Breast epithelium (tissue), 4 donors: ENCODE results near the gene FHIT. TPM values are rescaled to one million over a fixed set of nuclear protein-coding genes. Genes with fewer than 3 reads are reported as not detected.

Experiments
- DNase-seq, 2 donors: peaks; one replicate each; pipeline ENCODE4 v3.0.0-alpha.2; 2019; ENCODE audit warnings: low spot score in 2 of 2
- H3K27ac ChIP-seq, 2 donors: fragments of 200-600 bp; sonication (generic) in 1 of 2; one replicate each; pipeline ENCODE4 v1.5.1; 2016 to 2019; ENCODE audit warnings: mild to moderate bottlenecking in 1 of 2
- H3K27me3 ChIP-seq, 2 donors: fragments of 200-600 bp; sonication (generic) in 1 of 2; one replicate each; pipeline versions ENCODE4 v1.5.1 to v1.6.0; 2017 to 2019; ENCODE audit warnings: control low read depth in 1 of 2, mild to moderate bottlenecking in 1 of 2
- H3K36me3 ChIP-seq: fragments of 200-600 bp; one replicate; pipeline ENCODE4 v1.5.1; 2019
- H3K4me1 ChIP-seq, 2 donors: fragments of 200-600 bp; sonication (generic); one replicate each; pipeline ENCODE4 v1.5.1; 2016 to 2019; ENCODE audit warnings: control low read depth in 1 of 2
- H3K4me3 ChIP-seq, 3 donors: fragments of 200-600 bp; sonication (generic); 1 replicate in 2 of 3; 2 replicates in 1 of 3; pipeline ENCODE4 v1.5.1; 2016 to 2019; ENCODE audit warnings: mild to moderate bottlenecking in 3 of 3, moderate library complexity in 2 of 3
- H3K9me3 ChIP-seq, 2 donors: fragments of 200-600 bp; sonication (generic) in 1 of 2; one replicate each; pipeline ENCODE4 v1.5.1; 2016 to 2019; ENCODE audit warnings: control low read depth in 1 of 2
- CTCF ChIP-seq, 3 donors: fragments of 450-650 bp; IDR thresholded peaks; one replicate each; pipeline ENCODE4 v1.5.1; 2016 to 2017; ENCODE audit warnings: antibody characterized with exemption in 3 of 3, mild to moderate bottlenecking in 3 of 3, moderate library complexity in 3 of 3
- POLR2A ChIP-seq: fragments of 450-650 bp; IDR thresholded peaks from one replicate; pipeline ENCODE4 v1.6.1; 2016; ENCODE audit warnings: antibody characterized with exemption, mild to moderate bottlenecking, moderate library complexity
- POLR2AphosphoS5 ChIP-seq, 3 donors: sonication (generic); formaldehyde crosslinking; IDR thresholded peaks; one replicate each; pipeline ENCODE4 v1.6.1; 2017; ENCODE audit warnings: antibody characterized with exemption in 3 of 3
- intact Hi-C: fragments of 100-400 bp; cut with DNase I; formaldehyde crosslinking; loops from one replicate; pipeline ENCODE4 v1.15.1; 2023; ENCODE audit warnings: low total_unique reads
- total RNA-seq, 3 donors: library from RNA; depleted of rRNA; stranded (reverse); fragments of >200 nt; gene quantifications; one replicate each; pipeline ENCODE4 v1.1.0, GENCODE V29; 2016

Gene FHIT
- total RNA-seq, 3 donors from 2014 or later, result 9.0 to 19.2 (median 17.7) TPM

- Histone ChIP-seq H3K9me3 (no peaks in the 10 kb centered on the region), H3K4me1 (no peaks in the 10 kb centered on the region), H3K4me3 (no peak overlapping the region), H3K36me3 (no peaks in the 10 kb centered on the region), H3K27ac (no peak overlapping the region), H3K27me3 (no peaks in the 10 kb centered on the region)
- intact Hi-C loops, result no loop called here
- TF ChIP-seq CTCF (IDR thresholded peaks at IDR 0.05) (no peak), POLR2A (no peak), POLR2AphosphoS5 (IDR thresholded peaks at IDR 0.05) (no peak)
- DNase-seq, result no peak
Observed at GRCh38 chr3:60250206-60250605, 1001.0 kb downstream of the FHIT start.

GRCh38 chr3:60246361-60246760 lies 1004.9 kb downstream of the FHIT start:
- no peak for DNase-seq

DNA sequence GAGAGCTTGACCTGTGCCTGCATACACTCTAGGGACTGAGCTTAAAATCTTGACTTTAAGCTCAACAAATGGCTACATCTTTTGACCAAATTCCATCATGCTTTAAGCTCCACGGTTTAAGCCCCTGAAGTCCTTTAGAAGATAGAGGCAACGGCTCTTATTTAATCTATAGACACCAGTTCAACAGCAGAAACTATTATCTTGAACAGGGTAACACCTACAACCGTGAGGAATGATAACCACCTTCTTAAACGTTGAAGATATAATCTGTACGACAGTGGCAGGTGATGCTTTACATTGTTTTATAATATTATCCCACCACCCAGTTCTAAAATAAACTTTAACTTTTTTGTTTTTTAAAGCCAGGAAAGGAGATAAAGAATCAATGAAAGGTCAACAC lies 1007.8 kb downstream of the FHIT start:
- Histone ChIP-seq H3K9me3 (no peaks in the 10 kb centered on the region), H3K4me3 (no peak overlapping the region), H3K27me3 (no peaks in the 10 kb centered on the region), H3K27ac (no peak overlapping the region), H3K4me1 (no peaks in the 10 kb centered on the region), H3K36me3 (no peaks in the 10 kb centered on the region)
- DNase-seq, result no peak
- TF ChIP-seq POLR2A (no peak), POLR2AphosphoS5 (IDR thresholded peaks at IDR 0.05) (no peak)
- intact Hi-C loops, result no loop called here

More at GRCh38 chr3:60246361-60246760, 1004.9 kb downstream of the FHIT start:
- no peak overlapping the region for H3K27ac ChIP-seq
- no peaks in the 10 kb centered on the region for H3K9me3 ChIP-seq
- no peaks in the 10 kb centered on the region for H3K36me3 ChIP-seq
- intact Hi-C loops, result no loop called here
- no peak overlapping the region for H3K4me3 ChIP-seq
- no peaks in the 10 kb centered on the region for H3K4me1 ChIP-seq
- H3K27me3 ChIP-seq, result no peaks in the 10 kb centered on the region
- no peak for TF ChIP-seq CTCF (IDR thresholded peaks at IDR 0.05)
- no peak for TF ChIP-seq POLR2A
- no peak for TF ChIP-seq POLR2AphosphoS5 (IDR thresholded peaks at IDR 0.05)

DNA sequence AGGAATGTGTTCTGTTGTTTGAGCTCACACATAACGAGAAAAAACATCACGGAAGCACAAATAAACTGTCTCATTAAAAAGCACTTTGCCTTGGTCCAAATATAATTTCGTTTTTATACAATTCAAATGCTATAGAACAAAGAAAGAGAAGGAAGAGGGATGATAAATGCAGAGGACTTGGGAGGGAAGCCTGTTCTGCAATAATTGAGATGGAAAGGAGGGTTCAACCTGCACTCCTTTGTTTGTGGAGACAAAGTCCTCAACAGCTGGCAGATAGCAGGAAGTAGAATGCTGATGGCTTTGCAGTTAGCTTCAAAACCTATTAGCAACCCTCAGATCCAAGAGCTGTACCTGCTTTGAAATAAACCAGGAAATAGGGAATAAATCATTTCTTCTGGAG lies 1010.8 kb downstream of the FHIT start:
- intact Hi-C loops, result no loop called here
- TF ChIP-seq POLR2A (no peak), POLR2AphosphoS5 (IDR thresholded peaks at IDR 0.05) (no peak), CTCF (IDR thresholded peaks at IDR 0.05) (no peak)
- no peak overlapping the region for H3K27ac ChIP-seq
- H3K4me3 ChIP-seq, result no peak overlapping the region
- no peak for DNase-seq
- no peaks in the 10 kb centered on the region for H3K27me3 ChIP-seq
- no peaks in the 10 kb centered on the region for H3K36me3 ChIP-seq
- no peaks in the 10 kb centered on the region for H3K4me1 ChIP-seq
- no peaks in the 10 kb centered on the region for H3K9me3 ChIP-seq

GRCh38 chr3:60238550-60238949 lies 1012.7 kb downstream of the FHIT start:
- intact Hi-C loops, result no loop called here
- H3K27me3 ChIP-seq, result no peaks in the 10 kb centered on the region
- H3K27ac ChIP-seq, result no peak overlapping the region
- no peaks in the 10 kb centered on the region for H3K9me3 ChIP-seq
- H3K4me3 ChIP-seq, result no peak overlapping the region
- TF ChIP-seq POLR2AphosphoS5 (IDR thresholded peaks at IDR 0.05) (no peak), POLR2A (no peak)
- H3K4me1 ChIP-seq, result no peaks in the 10 kb centered on the region
- no peaks in the 10 kb centered on the region for H3K36me3 ChIP-seq
- DNase-seq, result no peak

GRCh38 chr3:60229502-60229901 lies 1021.8 kb downstream of the FHIT start:
- no peaks in the 10 kb centered on the region for H3K9me3 ChIP-seq
- intact Hi-C loops, result no loop called here
- DNase-seq, result no peak
- TF ChIP-seq CTCF (IDR thresholded peaks at IDR 0.05), result no peak
- no peak for TF ChIP-seq POLR2AphosphoS5 (IDR thresholded peaks at IDR 0.05)
- TF ChIP-seq POLR2A, result no peak
- no peak overlapping the region for H3K4me3 ChIP-seq
- H3K27ac ChIP-seq, result no peak overlapping the region
- no peaks in the 10 kb centered on the region for H3K4me1 ChIP-seq
- H3K36me3 ChIP-seq, result no peaks in the 10 kb centered on the region
- H3K27me3 ChIP-seq, result no peaks in the 10 kb centered on the region
